Right atrium auricular region (tissue), 2 donors: Measurements from ENCODE around the gene TMEM184C. TPM values are rescaled to one million over a fixed set of nuclear protein-coding genes. Genes with fewer than 3 reads are reported as not detected.

Source experiments
- DNase-seq: peaks from one replicate; pipeline ENCODE4 v3.0.0-alpha.2; 2019; ENCODE audit warnings: low spot score
- H3K27ac ChIP-seq, 2 donors: fragments of 200-600 bp; sonication (generic); 1 replicate in 1 of 2; 2 replicates in 1 of 2; pipeline ENCODE4 v1.5.1; 2016 to 2019
- H3K27me3 ChIP-seq, 2 donors: fragments of 200-600 bp; sonication (generic); one replicate each; pipeline versions ENCODE4 v1.5.1 to v1.6.0; 2017 to 2019
- H3K36me3 ChIP-seq: fragments of 200-600 bp; sonication (generic); one replicate; pipeline ENCODE4 v1.5.1; 2016
- H3K4me1 ChIP-seq, 2 donors: fragments of 200-600 bp; sonication (generic); one replicate each; pipeline versions ENCODE4 v1.5.1 to v1.6.0; 2017 to 2019
- H3K4me3 ChIP-seq, 2 donors: fragments of 200-600 bp; sonication (generic); 1 replicate in 1 of 2; 2 replicates in 1 of 2; pipeline ENCODE4 v1.5.1; 2017 to 2019; ENCODE audit warnings: mild to moderate bottlenecking in 1 of 2, moderate library complexity in 1 of 2
- H3K9me3 ChIP-seq, 2 donors: fragments of 200-600 bp; sonication (generic); one replicate each; pipeline ENCODE4 v1.5.1; 2019
- CTCF ChIP-seq, 2 donors: fragments of 200-600 bp; sonication (generic); IDR thresholded peaks; one replicate each; pipeline ENCODE4 v1.5.1; 2019; ENCODE audit warnings: antibody characterized with exemption in 2 of 2
- total RNA-seq, 2 donors: library from RNA; depleted of rRNA; stranded (reverse); fragments of >200 nt; gene quantifications; one replicate each; pipeline ENCODE4 v1.1.0, GENCODE V29; 2016

TMEM184C gene
- total RNA-seq, 2 donors from 2014 or later, result 20.9 to 27.5 TPM

DNA sequence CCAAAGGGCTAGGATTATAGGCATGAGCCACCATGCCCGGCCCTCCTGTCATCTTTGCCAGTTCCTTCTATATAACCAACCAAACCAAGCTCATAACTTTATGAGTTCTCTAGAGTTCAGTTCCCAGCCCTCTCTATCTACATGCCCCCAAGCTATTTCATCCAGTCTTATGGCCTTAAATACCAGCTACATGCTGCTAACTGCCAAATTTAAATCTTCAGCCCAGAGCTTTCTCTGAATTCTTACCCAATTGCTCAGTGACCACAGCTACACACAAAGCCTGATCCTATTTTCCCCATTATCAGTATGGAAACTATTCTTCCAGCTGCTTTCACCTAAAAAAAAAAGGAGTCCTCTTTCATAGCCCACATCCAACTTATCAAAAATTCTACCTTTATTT lies 23.1 kb downstream of the TMEM184C start:
- no peak for DNase-seq
- no peak for TF ChIP-seq CTCF (IDR thresholded peaks at IDR 0.05)
- H3K4me1 ChIP-seq, result no peaks in the 10 kb centered on the region
- no peak overlapping the region for H3K27ac ChIP-seq
- H3K36me3 ChIP-seq, result peaks cover 20% of the 10 kb centered on the region
- H3K27me3 ChIP-seq, result no peaks in the 10 kb centered on the region
- H3K4me3 ChIP-seq, result no peak overlapping the region
- no peaks in the 10 kb centered on the region for H3K9me3 ChIP-seq

- no peak overlapping the region for H3K27ac ChIP-seq
- no peaks in the 10 kb centered on the region for H3K9me3 ChIP-seq
- no peak for TF ChIP-seq CTCF (IDR thresholded peaks at IDR 0.05)
- no peak for DNase-seq
- H3K27me3 ChIP-seq, result no peaks in the 10 kb centered on the region
- no peak overlapping the region for H3K4me3 ChIP-seq
- peaks cover 4% of the 10 kb centered on the region for H3K36me3 ChIP-seq
- H3K4me1 ChIP-seq, result peaks cover 0 to 15% of the 10 kb centered on the region in 2 donors
Measured at GRCh38 chr4:147643616-147644015, 26.4 kb downstream of the TMEM184C start.

DNA sequence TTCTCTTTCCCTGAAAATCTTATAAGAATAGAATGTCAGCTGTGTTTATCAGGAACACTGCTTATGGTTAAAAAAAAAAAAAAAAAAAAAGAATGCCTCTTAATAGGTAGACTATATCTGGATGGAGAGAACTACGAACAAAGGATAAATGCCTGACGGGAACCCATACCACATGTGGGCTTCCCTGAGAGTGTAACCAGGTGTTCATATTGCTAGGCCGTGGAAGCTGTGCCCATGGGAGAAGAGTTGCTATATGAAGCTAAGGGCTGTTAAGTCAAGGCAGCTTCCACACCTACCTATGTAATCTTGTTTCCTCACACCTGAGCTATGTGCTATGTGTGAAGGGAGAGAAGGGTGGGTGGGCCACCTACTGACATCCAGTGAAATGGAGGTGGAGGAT lies 27.3 kb downstream of the TMEM184C start:
- H3K9me3 ChIP-seq, result no peaks in the 10 kb centered on the region
- DNase-seq, result no peak
- no peak for TF ChIP-seq CTCF (IDR thresholded peaks at IDR 0.05)
- H3K4me3 ChIP-seq, result no peak overlapping the region
- no peak overlapping the region for H3K27ac ChIP-seq
- peaks cover 0 to 15% of the 10 kb centered on the region in 2 donors for H3K4me1 ChIP-seq
- H3K36me3 ChIP-seq, result peaks cover 4% of the 10 kb centered on the region
- H3K27me3 ChIP-seq, result no peaks in the 10 kb centered on the region

DNA sequence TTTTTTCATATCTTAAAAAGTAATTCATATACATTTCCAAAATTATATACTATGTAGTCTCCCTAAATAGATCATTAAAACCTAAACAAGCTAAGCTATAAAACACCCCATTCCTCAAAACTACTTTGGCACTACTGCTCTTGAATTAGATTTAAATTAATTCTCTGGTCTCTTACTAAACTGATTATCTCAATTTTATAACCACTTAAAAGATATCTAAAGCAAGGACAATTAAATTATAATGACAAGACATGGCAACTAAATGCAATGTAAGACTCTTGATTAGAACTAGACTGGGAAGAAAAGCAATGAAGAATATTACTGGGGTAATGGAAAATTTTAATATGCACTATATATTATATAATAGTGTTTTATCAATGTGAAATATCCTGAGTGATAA lies 27.9 kb downstream of the TMEM184C start:
- no peaks in the 10 kb centered on the region for H3K9me3 ChIP-seq
- no peaks in the 10 kb centered on the region for H3K27me3 ChIP-seq
- H3K36me3 ChIP-seq, result peaks cover 4% of the 10 kb centered on the region
- TF ChIP-seq CTCF (IDR thresholded peaks at IDR 0.05), result no peak
- peaks cover 0 to 15% of the 10 kb centered on the region in 2 donors for H3K4me1 ChIP-seq
- H3K4me3 ChIP-seq, result no peak overlapping the region
- H3K27ac ChIP-seq, result no peak overlapping the region
- no peak for DNase-seq

DNA sequence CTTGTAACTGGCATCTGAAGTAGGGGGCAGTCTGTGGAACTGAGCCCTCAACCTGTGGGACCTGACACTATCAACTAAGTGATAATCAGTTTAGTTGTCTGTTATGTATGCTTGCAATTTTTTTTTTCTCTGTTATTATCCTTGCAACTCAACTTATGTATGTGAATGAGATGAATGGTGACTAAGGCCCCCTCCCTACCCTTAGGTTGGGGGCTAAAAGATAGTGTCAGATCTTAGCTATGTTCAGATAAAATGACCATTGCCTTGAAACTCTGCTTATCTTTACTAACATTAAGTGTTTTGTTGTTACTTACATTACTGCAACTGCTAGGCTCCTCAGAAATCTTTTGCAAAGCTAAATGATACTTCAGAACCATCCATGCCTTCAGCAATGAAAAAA lies 31.5 kb downstream of the TMEM184C start:
- DNase-seq, result no peak
- Histone ChIP-seq H3K4me3 (no peak overlapping the region), H3K27me3 (no peaks in the 10 kb centered on the region), H3K9me3 (no peaks in the 10 kb centered on the region), H3K27ac (no peak overlapping the region), H3K4me1 (peaks cover 0 to 15% of the 10 kb centered on the region in 2 donors), H3K36me3 (no peaks in the 10 kb centered on the region)
- no peak for TF ChIP-seq CTCF (IDR thresholded peaks at IDR 0.05)

GRCh38 chr4:147651563-147651962 lies 34.4 kb downstream of the TMEM184C start:
- Histone ChIP-seq H3K4me3 (no peak overlapping the region), H3K9me3 (no peaks in the 10 kb centered on the region), H3K27ac (no peak overlapping the region), H3K27me3 (no peaks in the 10 kb centered on the region), H3K4me1 (peaks cover 0 to 6% of the 10 kb centered on the region in 2 donors), H3K36me3 (peaks cover 12% of the 10 kb centered on the region)
- DNase-seq, result no peak
- TF ChIP-seq CTCF (IDR thresholded peaks at IDR 0.05), result no peak
